OCI-LY3 (cell line): ENCODE measurements around the gene TRAPPC14.

Experiments used
- CTCF ChIP-seq: fragments of 200-600, 300-600 bp; sonication (generic); IDR thresholded peaks from 2 replicates; pipeline ENCODE4 v1.5.1; 2014; ENCODE audit warnings: antibody characterized with exemption, low read length, low read depth
- EZH2phosphoT487 ChIP-seq: fragments of 200-600 bp; shearing (Covaris generic); IDR thresholded peaks from 2 replicates; pipeline ENCODE4 v1.6.1; 2018; ENCODE audit warnings: antibody characterized with exemption, mixed run types, low read depth

- TF ChIP-seq CTCF = no peak
- TF ChIP-seq EZH2phosphoT487 = no peak
Measured at GRCh38 chr7:100166970-100167911, 8.7 kb upstream of the TRAPPC14 start.
